Testis (tissue), 3 donors: Measurements from ENCODE around the gene PMFBP1. TPM values are rescaled to one million over a fixed set of nuclear protein-coding genes. Genes with fewer than 3 reads are reported as not detected.

Experiments used
- DNase-seq: peaks from one replicate; pipeline ENCODE4 v3.0.0-alpha.2; 2019
- H3K27ac ChIP-seq, 2 donors: fragments of 200-600 bp; sonication (generic); one replicate each; pipeline ENCODE4 v1.5.1; 2019
- H3K27me3 ChIP-seq: fragments of 200-600 bp; sonication (generic); one replicate; pipeline ENCODE4 v1.5.1; 2019
- H3K36me3 ChIP-seq: fragments of 200-600 bp; sonication (generic); one replicate; pipeline ENCODE4 v1.5.1; 2017; ENCODE audit warnings: low read depth; ENCODE audit errors: missing control alignments
- H3K4me1 ChIP-seq: fragments of 200-600 bp; sonication (generic); one replicate; pipeline ENCODE4 v1.5.1; 2019
- H3K4me3 ChIP-seq, 2 donors: fragments of 200-600 bp; sonication (generic); one replicate each; pipeline ENCODE4 v1.5.1; 2017 to 2019
- H3K9me3 ChIP-seq: fragments of 200-600 bp; sonication (generic); one replicate; pipeline ENCODE4 v1.5.1; 2017
- POLR2A ChIP-seq: fragments of 450-650 bp; IDR thresholded peaks from one replicate; pipeline ENCODE4 v1.6.1; 2017; ENCODE audit warnings: antibody characterized with exemption, mild to moderate bottlenecking, moderate library complexity
- WGBS, 2 donors: methylation state at CpG; one replicate each; pipeline ENCODE4 v1.1.5; 2018; 5-methylcytosine and 5-hydroxymethylcytosine counted together
- intact Hi-C: fragments of 100-400 bp; cut with DNase I; formaldehyde crosslinking; loops from one replicate; pipeline ENCODE4 v1.15.1; 2023; ENCODE audit warnings: low total_unique reads
- polyA plus RNA-seq: library from polyadenylated mRNA; stranded (reverse); fragments of 350-450 nt; fragmentation: Illumina TruSeq; extraction: RNeasy Lipid Tissue Mini Kit (QIAGEN cat#74804); gene quantifications from one replicate; pipeline ENCODE4 v1.2.3, GENCODE V29; 2014; ENCODE audit warnings: low read depth, low replicate concordance; ENCODE audit not compliant: insufficient read depth
- total RNA-seq, 2 donors: library from RNA; depleted of rRNA; stranded (reverse); fragments of >200 nt; gene quantifications; one replicate each; pipeline ENCODE4 v1.2.3, GENCODE V29; 2016
- TF ChIP-seq, protein P1 (sequence below), 3 experiments: fragments of 450-650 bp in 2 of 3; fragments of 200-600 bp in 1 of 3; sonication (generic) in 1 of 3; IDR thresholded peaks; one replicate each; pipeline ENCODE4 v1.5.1; 2016 to 2019; ENCODE audit warnings: antibody characterized with exemption in 3 of 3, mild to moderate bottlenecking in 2 of 3, moderate library complexity in 1 of 3

Gene PMFBP1
- total and polyA plus RNA-seq, 3 donors from 2014 or later, result 14.4 to 33.5 (median 24.3) TPM

DNA sequence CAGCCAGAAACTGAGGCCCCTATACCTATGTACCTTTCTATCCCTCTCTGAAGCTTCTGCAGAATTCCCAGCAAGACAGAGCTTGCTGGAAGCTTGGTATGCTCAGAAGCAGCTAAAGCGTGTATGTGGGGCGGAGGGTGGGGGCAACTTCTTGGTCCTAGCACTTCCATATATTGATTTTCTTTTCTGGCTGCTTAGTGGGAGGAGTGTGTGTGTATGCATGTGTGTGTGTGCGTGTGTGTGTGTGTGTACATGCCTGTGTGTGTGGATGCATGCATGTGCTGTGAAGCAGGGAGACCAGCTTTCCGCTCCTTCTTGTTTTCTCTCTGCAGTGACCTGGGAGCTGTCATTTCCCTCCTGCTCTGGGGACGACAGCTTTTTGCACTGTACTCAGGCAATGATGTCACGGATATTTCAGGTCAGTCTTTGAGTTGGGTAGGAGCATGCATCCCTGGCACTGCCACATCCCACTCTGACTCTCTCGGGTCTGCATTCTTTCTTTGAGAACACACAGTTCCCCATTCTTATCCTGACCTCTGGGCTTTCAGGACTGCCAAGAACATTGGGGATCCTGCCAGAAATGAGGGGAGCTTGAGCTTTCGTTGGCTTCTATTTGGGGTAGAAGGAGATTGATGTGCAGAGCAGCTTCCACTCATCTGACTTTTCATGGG is 98.3 kb downstream of the PMFBP1 start:
- no peaks in the 10 kb centered on the region for H3K36me3 ChIP-seq
- intact Hi-C loops, result no loop called here
- peak; percentile 71 for DNase-seq
- TF ChIP-seq, protein P1, sequence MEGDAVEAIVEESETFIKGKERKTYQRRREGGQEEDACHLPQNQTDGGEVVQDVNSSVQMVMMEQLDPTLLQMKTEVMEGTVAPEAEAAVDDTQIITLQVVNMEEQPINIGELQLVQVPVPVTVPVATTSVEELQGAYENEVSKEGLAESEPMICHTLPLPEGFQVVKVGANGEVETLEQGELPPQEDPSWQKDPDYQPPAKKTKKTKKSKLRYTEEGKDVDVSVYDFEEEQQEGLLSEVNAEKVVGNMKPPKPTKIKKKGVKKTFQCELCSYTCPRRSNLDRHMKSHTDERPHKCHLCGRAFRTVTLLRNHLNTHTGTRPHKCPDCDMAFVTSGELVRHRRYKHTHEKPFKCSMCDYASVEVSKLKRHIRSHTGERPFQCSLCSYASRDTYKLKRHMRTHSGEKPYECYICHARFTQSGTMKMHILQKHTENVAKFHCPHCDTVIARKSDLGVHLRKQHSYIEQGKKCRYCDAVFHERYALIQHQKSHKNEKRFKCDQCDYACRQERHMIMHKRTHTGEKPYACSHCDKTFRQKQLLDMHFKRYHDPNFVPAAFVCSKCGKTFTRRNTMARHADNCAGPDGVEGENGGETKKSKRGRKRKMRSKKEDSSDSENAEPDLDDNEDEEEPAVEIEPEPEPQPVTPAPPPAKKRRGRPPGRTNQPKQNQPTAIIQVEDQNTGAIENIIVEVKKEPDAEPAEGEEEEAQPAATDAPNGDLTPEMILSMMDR (IDR thresholded peaks at IDR 0.05), result no peak
- no peak for TF ChIP-seq POLR2A
- H3K4me3 ChIP-seq, result no peak overlapping the region
- WGBS, 2 donors, result 46% methylated on average over 8 of the region's 8 CpGs
- H3K4me1 ChIP-seq, result peaks cover 34% of the 10 kb centered on the region
- no peaks in the 10 kb centered on the region for H3K9me3 ChIP-seq
- H3K27me3 ChIP-seq, result no peaks in the 10 kb centered on the region
- peak overlapping the region; percentile 55 to 88 for H3K27ac ChIP-seq

DNA sequence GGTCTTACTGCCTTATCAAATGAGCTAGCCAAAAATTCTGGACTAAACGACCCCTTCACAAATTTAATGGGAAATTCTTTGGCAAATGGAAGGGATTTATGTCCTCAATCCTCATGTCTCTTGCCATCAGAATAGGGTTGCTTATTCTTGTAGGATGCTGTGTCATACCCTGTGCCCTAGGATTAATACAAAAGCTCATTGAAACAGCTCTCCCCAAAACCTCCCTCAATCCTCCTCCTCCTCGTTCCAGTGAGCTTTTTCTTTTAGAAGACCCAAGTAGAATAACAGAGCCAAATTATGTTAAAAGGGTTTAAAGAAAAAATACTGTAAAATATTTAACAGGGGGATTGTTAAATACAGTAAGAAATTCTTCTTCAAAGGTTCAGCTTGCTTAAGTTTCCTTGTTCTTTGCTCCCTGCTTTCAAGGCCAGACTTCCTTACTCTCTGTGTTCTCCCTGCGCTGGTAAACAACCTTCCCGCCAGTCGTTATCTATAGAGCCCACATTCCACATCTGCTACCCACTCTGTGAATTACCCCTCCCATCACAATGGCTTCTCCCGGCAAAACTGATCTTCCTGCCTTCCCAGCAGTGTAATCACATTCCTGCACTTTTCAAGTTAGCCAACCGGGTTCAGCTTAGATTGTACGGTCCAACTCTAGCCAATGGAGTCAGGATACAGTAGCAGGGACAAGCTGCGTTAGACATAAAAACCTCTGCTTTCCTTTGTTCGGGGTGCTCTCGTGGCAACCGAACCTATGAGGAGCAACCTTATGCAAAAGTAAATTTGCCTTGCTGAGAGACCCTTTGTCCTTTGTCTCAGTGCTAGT is 99.2 kb downstream of the PMFBP1 start:
- Histone ChIP-seq H3K4me1 (peaks cover 34% of the 10 kb centered on the region), H3K27me3 (no peaks in the 10 kb centered on the region), H3K9me3 (no peaks in the 10 kb centered on the region), H3K4me3 (no peak overlapping the region), H3K27ac (peak overlapping the region; percentile 61 to 88), H3K36me3 (no peaks in the 10 kb centered on the region)
- peak; percentile 84 for DNase-seq
- no peak for TF ChIP-seq POLR2A
- TF ChIP-seq, protein P1 (IDR thresholded peaks at IDR 0.05), result no peak
- 29 to 52% methylated on average over 12 of the region's 12 CpGs for WGBS, 2 donors
- intact Hi-C loops, result no loop called here

Other genes starting within 250 kb of the PMFBP1 start
- 1 to 10 TPM; 1.9 to 2.8 TPM for gene PKD1L3, start 171.8 kb downstream of the PMFBP1 start, total RNA-seq
- gene PKD1L3, start 171.8 kb downstream of the PMFBP1 start, polyA plus RNA-seq, result 0.65 TPM
- 10 to 100 TPM in 1 of 2 donors, 1 to 10 TPM in 1; 7.8 to 11.4 TPM for gene DHODH, start 163.4 kb downstream of the PMFBP1 start, total RNA-seq
- 9.1 TPM for gene DHODH, start 163.4 kb downstream of the PMFBP1 start, polyA plus RNA-seq
- under 1 TPM in 1 of 2 donors, not detected in 1; 0.25 TPM for gene HP, start 117.7 kb downstream of the PMFBP1 start, total RNA-seq
- gene HP, start 117.7 kb downstream of the PMFBP1 start, polyA plus RNA-seq, result 35.1 TPM
- gene HPR, start 108.9 kb downstream of the PMFBP1 start, total RNA-seq, result 1 to 10 TPM; 2.4 to 2.5 TPM
- gene HPR, start 108.9 kb downstream of the PMFBP1 start, polyA plus RNA-seq, result 1.8 TPM
- gene TXNL4B, start 78.5 kb downstream of the PMFBP1 start, total RNA-seq, result 10 to 100 TPM; 37.9 to 41.1 TPM
- 30.9 TPM for gene TXNL4B, start 78.5 kb downstream of the PMFBP1 start, polyA plus RNA-seq
- 100 to 1,000 TPM in 1 of 2 donors, 10 to 100 TPM in 1; 95.0 to 102 TPM for gene DHX38, start 78.3 kb downstream of the PMFBP1 start, total RNA-seq
- 64.5 TPM for gene DHX38, start 78.3 kb downstream of the PMFBP1 start, polyA plus RNA-seq